GM12878 (cell line): ENCODE results near the gene NELFB.
A peak's percentile ranks its signal among the peaks of the same experiment; 100 is the strongest.

ENCODE experiments used
- CTCF ChIP-seq, 3 experiments: IDR thresholded peaks in 2 of 3; conservative IDR thresholded peaks in 1 of 3; 2 replicates each; pipeline ENCODE4 v1.5.1; 2011; ENCODE audit warnings: low read depth in 3 of 3, low read length in 3 of 3, mild to moderate bottlenecking in 3 of 3, control low read depth in 2 of 3, moderate library complexity in 2 of 3, inconsistent platforms in 1 of 3, mixed read lengths in 1 of 3; ENCODE audit not compliant: control insufficient read depth in 2 of 3, insufficient read depth in 1 of 3; ENCODE audit errors: extremely low read depth in 1 of 3
- E2F4 ChIP-seq: IDR thresholded peaks from 2 replicates; pipeline ENCODE4 v1.6.1; 2012; ENCODE audit warnings: low read depth, low read length, improper control_type of control experiment
- EED ChIP-seq: sonication (generic); IDR thresholded peaks from 2 replicates; pipeline ENCODE4 v1.6.1; 2016; ENCODE audit warnings: antibody characterized with exemption, low read depth
- EP300 ChIP-seq, 2 experiments: fragments of 150-350 bp in 1 of 2; IDR thresholded peaks; 2 replicates each; pipeline ENCODE4 v1.6.1; 2011 to 2012; ENCODE audit warnings: low read depth in 2 of 2, low read length in 2 of 2, borderline replicate concordance in 1 of 2, improper control_type of control experiment in 1 of 2, inconsistent platforms in 1 of 2; ENCODE audit not compliant: control insufficient read depth in 1 of 2
- EZH2 ChIP-seq: IDR thresholded peaks from 2 replicates; pipeline ENCODE4 v1.6.1; 2012; ENCODE audit warnings: low read depth, mild to moderate bottlenecking, control low read depth, inconsistent platforms, low read length, borderline replicate concordance; ENCODE audit not compliant: control insufficient read depth
- HDAC6 ChIP-seq: fragments of 200-600 bp; sonication (generic); IDR thresholded peaks from one replicate; pipeline ENCODE4 v1.8.0; 2017; ENCODE audit warnings: antibody characterized with exemption; ENCODE audit not compliant: unreplicated experiment
- IKZF1 ChIP-seq: fragments of 450-650 bp; conservative IDR thresholded peaks from 2 replicates; pipeline ENCODE4 v1.6.1; 2017; ENCODE audit warnings: antibody characterized with exemption, mild to moderate bottlenecking
- KDM1A ChIP-seq: fragments of 200-600 bp; sonication (generic); IDR thresholded peaks from 2 replicates; pipeline ENCODE4 v1.6.1; 2016; ENCODE audit warnings: borderline replicate concordance
- PML ChIP-seq: IDR thresholded peaks from 2 replicates; pipeline ENCODE4 v1.6.1; 2012; ENCODE audit warnings: low read length, inconsistent platforms
- POLR2A ChIP-seq: IDR thresholded peaks from 2 replicates; pipeline ENCODE4 v1.6.1; 2011; ENCODE audit warnings: low read depth, mild to moderate bottlenecking, low read length
- RBBP5 ChIP-seq: fragments of 200-600 bp; sonication (generic); conservative IDR thresholded peaks from 2 replicates; pipeline ENCODE4 v1.6.1; 2016
- REST ChIP-seq: IDR thresholded peaks from 2 replicates; pipeline ENCODE4 v1.6.1; 2012; ENCODE audit warnings: mild to moderate bottlenecking, low read depth, low read length
- SIN3A ChIP-seq: IDR thresholded peaks from 2 replicates; pipeline ENCODE4 v1.6.1; 2012; ENCODE audit warnings: low read depth, low read length, improper control_type of control experiment
- USF1 ChIP-seq: IDR thresholded peaks from 2 replicates; pipeline ENCODE4 v1.6.1; 2011; ENCODE audit warnings: borderline replicate concordance, low read depth, mild to moderate bottlenecking, moderate library complexity, mixed read lengths, low read length; ENCODE audit not compliant: insufficient read depth; ENCODE audit errors: extremely low read length

- TF ChIP-seq KDM1A: no peak
- TF ChIP-seq POLR2A: no peak
- no peak for TF ChIP-seq PML
- TF ChIP-seq EZH2: no peak
- TF ChIP-seq CTCF (IDR thresholded peaks at IDR 0.05 in 2 of 3, conservative IDR thresholded peaks at IDR 0.05 in 1 of 3; ENCODE audit: control insufficient read depth in 2 of 3, extremely low read depth in 1 of 3, insufficient read depth in 1 of 3, low read depth in 3 of 3, low read length in 3 of 3): no peak
- no peak for TF ChIP-seq RBBP5
- TF ChIP-seq USF1: no peak
- TF ChIP-seq EED: no peak
- TF ChIP-seq E2F4: no peak
- no peak for TF ChIP-seq EP300 (IDR thresholded peaks at IDR 0.05; ENCODE audit: borderline replicate concordance in 1 of 2, control insufficient read depth in 1 of 2, low read depth in 2 of 2, low read length in 2 of 2)
- TF ChIP-seq IKZF1: peak; percentile 35; the same call in 1 of the 2 replicates
- TF ChIP-seq SIN3A: no peak
- TF ChIP-seq REST: no peak
- TF ChIP-seq HDAC6: no peak
Measured at GRCh38 chr9:137295849-137296669, 40.9 kb downstream of the NELFB start.
